Neuron (in vitro differentiated cells): ENCODE measurements around the gene ROR1.

ENCODE experiments used
- H2AFZ ChIP-seq: one replicate; pipeline ENCODE4 v1.6.1; 2013; ENCODE audit warnings: low read depth, mild to moderate bottlenecking, inconsistent platforms, low read length, moderate library complexity
- H3K27me3 ChIP-seq: one replicate; pipeline ENCODE4 v1.6.1; 2013; ENCODE audit warnings: low read length; ENCODE audit not compliant: insufficient read depth
- H3K36me3 ChIP-seq: one replicate; pipeline ENCODE4 v1.6.1; 2013; ENCODE audit warnings: low read length; ENCODE audit not compliant: insufficient read depth
- H3K4me1 ChIP-seq: one replicate; pipeline ENCODE4 v1.6.1; 2013; ENCODE audit warnings: low read length; ENCODE audit not compliant: insufficient read depth
- H3K4me3 ChIP-seq: 2 replicates; pipeline ENCODE4 v1.5.1; 2013; ENCODE audit warnings: mild to moderate bottlenecking, low read length, moderate library complexity
- H3K9me3 ChIP-seq: one replicate; pipeline ENCODE4 v1.6.1; 2013; ENCODE audit warnings: low read length

ROR1 gene

GRCh38 chr1:64047549-64047996 lies 273.8 kb downstream of the ROR1 start:
- no peaks in the 10 kb centered on the region for H3K27me3 ChIP-seq
- no peaks in the 10 kb centered on the region for H3K36me3 ChIP-seq
- peaks cover 5% of the 10 kb centered on the region for H3K4me1 ChIP-seq
- no peak overlapping the region for H3K4me3 ChIP-seq
- H3K9me3 ChIP-seq: no peaks in the 10 kb centered on the region
- no peak overlapping the region for H2AFZ ChIP-seq

DNA sequence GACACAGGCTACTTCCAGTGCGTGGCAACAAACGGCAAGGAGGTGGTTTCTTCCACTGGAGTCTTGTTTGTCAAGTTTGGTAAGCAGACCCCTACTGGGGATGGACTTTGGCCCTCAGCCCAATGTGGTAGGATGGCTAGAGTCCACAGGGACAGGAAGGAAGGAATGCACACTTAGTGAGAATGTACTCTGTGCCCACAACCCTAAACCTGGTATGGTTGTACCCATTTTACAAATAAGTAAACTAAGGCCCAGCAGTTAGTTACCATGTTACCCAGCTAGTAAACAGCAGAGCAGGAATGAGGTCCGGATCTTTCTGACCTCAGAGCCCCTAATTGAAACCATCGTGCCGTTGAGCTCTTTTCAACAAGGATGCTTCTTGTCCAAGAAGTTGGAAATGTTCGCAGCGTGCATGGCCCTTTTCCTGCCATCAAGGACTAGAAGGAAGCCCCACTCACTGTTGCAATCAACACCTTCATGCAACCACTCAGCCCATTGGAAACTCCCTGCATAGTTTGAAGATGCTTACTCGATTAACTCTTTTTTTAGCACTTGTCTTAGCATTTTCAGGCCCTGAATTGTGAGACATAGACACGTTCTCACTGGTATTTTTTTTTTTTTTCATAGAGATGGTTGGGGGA lies 276.2 kb downstream of the ROR1 start:
- H3K4me1 ChIP-seq: no peaks in the 10 kb centered on the region
- H3K9me3 ChIP-seq: no peaks in the 10 kb centered on the region
- H3K27me3 ChIP-seq: no peaks in the 10 kb centered on the region
- H2AFZ ChIP-seq: no peak overlapping the region
- no peaks in the 10 kb centered on the region for H3K36me3 ChIP-seq
- H3K4me3 ChIP-seq: no peak overlapping the region

DNA sequence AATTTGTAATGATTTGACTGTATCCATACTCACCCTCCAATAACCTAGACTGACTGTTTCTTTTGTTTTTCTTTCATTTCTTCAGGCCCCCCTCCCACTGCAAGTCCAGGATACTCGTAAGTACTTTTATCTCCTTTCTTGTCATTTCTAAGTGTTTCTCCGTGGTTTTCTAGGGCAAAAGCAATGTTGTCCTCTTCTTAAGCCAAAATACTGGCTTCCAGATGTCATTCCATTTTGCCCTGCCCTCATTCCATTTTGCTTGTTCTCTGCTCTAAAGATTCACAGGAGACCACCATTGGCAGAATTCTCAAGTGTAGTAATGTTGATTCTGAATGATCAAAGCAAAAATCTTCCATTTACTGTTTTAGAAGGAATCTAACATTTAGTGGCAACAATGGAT lies 276.8 kb downstream of the ROR1 start:
- Histone ChIP-seq H3K36me3 (no peaks in the 10 kb centered on the region), H3K27me3 (no peaks in the 10 kb centered on the region), H2AFZ (no peak overlapping the region), H3K4me1 (no peaks in the 10 kb centered on the region), H3K9me3 (no peaks in the 10 kb centered on the region), H3K4me3 (no peak overlapping the region)

DNA sequence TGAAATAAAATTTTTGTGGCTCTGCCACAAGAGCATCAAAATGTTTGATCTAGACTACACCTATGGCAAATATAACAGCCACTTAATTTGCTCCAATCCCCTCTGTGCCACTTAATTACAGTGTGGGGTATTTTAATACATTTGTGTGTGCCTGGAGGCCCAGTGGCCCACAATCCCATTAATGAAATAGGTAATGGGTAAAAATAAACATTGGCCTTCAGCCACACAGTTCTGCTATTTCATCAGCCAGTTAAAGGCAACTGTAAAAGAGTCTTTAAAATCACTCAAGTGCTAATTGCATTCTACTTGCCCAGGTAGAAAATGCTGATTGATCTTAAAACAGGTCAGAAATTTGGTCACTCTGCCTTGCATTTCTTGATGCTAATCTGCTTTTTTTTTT lies 278.0 kb downstream of the ROR1 start:
- Histone ChIP-seq H3K36me3 (no peaks in the 10 kb centered on the region), H2AFZ (no peak overlapping the region), H3K9me3 (no peaks in the 10 kb centered on the region), H3K4me3 (no peak overlapping the region), H3K27me3 (no peaks in the 10 kb centered on the region), H3K4me1 (no peaks in the 10 kb centered on the region)

DNA sequence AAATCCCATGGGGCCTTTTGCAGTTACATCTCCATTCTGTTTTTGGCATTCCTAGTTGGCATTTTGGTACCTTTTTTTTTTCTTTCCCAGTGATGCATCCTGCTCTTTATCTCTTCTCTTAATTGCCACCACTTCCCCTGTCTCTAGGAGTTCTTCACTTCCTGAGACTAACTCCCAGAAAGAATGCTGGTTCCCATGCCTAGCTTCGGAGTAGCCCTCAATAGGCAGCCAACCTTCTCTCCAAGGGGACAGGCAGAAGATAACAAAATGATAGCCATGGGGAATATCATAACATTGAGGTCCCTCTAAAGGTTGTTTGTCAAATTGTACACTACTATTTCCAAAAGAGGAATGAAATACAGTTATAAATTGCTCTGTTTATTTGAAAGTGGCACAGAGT lies 279.0 kb downstream of the ROR1 start:
- H3K36me3 ChIP-seq: no peaks in the 10 kb centered on the region
- no peaks in the 10 kb centered on the region for H3K4me1 ChIP-seq
- H3K9me3 ChIP-seq: no peaks in the 10 kb centered on the region

DNA sequence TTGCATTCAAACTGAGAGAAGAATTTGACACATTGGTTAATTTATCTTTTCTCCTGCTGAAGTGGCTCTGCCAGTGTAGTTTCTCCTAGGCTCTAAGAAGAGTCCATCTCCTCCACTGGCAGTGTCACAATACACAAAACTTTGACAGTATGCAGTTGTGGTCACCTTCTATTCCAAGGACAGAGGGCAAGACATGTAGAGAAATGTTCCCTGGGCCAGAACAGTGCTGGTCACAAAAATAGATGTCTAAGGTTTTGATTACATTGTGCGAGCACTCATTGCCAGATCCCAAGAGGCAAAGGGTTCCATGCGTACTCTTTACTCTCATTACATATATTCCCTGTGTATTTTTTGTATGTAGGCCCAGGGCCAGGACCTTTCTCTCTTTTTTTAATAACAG lies 281.5 kb downstream of the ROR1 start:
- Histone ChIP-seq H3K4me3 (no peak overlapping the region), H3K4me1 (no peaks in the 10 kb centered on the region), H2AFZ (no peak overlapping the region), H3K9me3 (no peaks in the 10 kb centered on the region), H3K27me3 (no peaks in the 10 kb centered on the region), H3K36me3 (no peaks in the 10 kb centered on the region)

More for the DNA sequence above, 279.0 kb downstream of the ROR1 start:
- H2AFZ ChIP-seq: no peak overlapping the region
- H3K27me3 ChIP-seq: no peaks in the 10 kb centered on the region
- no peak overlapping the region for H3K4me3 ChIP-seq

DNA sequence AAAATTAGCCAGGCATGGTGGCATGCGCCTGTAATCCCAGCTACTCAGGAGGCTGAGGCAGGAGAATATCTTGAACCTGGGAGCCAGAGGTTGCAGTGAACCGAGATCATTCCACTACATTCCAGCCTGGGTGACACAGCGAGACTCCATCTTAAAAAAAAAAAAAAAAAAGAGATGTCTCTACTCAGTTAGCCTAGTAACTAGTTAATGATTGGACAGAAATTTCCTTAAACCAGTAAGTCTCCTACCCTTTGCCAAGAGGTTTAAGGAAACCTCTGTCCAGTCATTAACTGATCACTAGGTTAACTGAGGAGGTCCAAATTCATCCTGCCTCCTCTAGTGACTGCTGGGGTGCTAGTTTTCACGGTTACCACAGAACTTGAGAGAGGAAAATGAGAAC lies 285.7 kb downstream of the ROR1 start:
- no peaks in the 10 kb centered on the region for H3K9me3 ChIP-seq
- H3K36me3 ChIP-seq: no peaks in the 10 kb centered on the region
- no peaks in the 10 kb centered on the region for H3K27me3 ChIP-seq
- H3K4me3 ChIP-seq: no peak overlapping the region
- no peak overlapping the region for H2AFZ ChIP-seq
- no peaks in the 10 kb centered on the region for H3K4me1 ChIP-seq

GRCh38 chr1:64060611-64061302 lies 286.9 kb downstream of the ROR1 start:
- no peaks in the 10 kb centered on the region for H3K9me3 ChIP-seq
- H3K4me3 ChIP-seq: no peak overlapping the region
- H3K27me3 ChIP-seq: no peaks in the 10 kb centered on the region
- H2AFZ ChIP-seq: no peak overlapping the region
- H3K36me3 ChIP-seq: no peaks in the 10 kb centered on the region
- no peaks in the 10 kb centered on the region for H3K4me1 ChIP-seq

GRCh38 chr1:64061430-64062104 lies 287.8 kb downstream of the ROR1 start:
- no peaks in the 10 kb centered on the region for H3K27me3 ChIP-seq
- no peak overlapping the region for H3K4me3 ChIP-seq
- no peaks in the 10 kb centered on the region for H3K9me3 ChIP-seq
- H3K36me3 ChIP-seq: no peaks in the 10 kb centered on the region
- no peaks in the 10 kb centered on the region for H3K4me1 ChIP-seq
- no peak overlapping the region for H2AFZ ChIP-seq

- Histone ChIP-seq H3K4me3 (no peak overlapping the region), H3K27me3 (no peaks in the 10 kb centered on the region), H2AFZ (no peak overlapping the region), H3K9me3 (no peaks in the 10 kb centered on the region), H3K36me3 (no peaks in the 10 kb centered on the region), H3K4me1 (no peaks in the 10 kb centered on the region)
These were observed 288.7 kb downstream of the ROR1 start for GRCh38 chr1:64062529-64062928.

DNA sequence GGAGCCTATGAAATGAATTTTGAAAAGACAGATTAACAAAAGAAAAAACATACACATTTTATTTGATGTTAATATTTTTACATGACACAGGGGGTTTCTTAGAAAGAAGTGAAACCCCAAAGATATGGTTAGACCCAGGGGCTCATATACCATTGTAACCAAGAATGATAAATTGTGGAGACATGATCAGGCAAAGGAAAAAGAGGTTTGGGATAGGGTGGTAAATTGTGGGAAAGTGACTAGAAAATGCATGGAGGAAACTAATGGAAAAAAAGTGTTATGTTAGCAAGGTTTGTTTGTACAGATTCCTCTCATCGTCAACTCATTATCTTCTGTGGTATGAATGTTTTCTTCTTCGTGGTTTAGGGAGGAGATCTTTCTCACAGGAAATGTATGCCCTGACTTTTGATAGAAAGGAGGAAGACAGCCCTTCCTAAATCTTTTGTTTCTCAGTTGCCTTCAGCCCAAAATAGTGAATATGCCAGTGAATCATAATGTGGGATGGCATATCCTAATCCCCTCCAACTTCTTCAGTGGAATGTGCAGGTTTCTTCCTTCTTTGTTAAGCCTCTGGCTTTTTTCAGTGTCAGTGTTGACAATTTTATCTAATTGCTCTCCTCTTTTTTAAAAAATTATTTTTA lies 289.2 kb downstream of the ROR1 start:
- Histone ChIP-seq H3K9me3 (no peaks in the 10 kb centered on the region), H3K27me3 (no peaks in the 10 kb centered on the region), H3K36me3 (no peaks in the 10 kb centered on the region), H3K4me3 (no peak overlapping the region), H3K4me1 (no peaks in the 10 kb centered on the region), H2AFZ (no peak overlapping the region)

GRCh38 chr1:64065571-64065970 lies 291.8 kb downstream of the ROR1 start:
- H3K4me3 ChIP-seq: no peak overlapping the region
- H3K9me3 ChIP-seq: no peaks in the 10 kb centered on the region

More at GRCh38 chr1:64065571-64065970, 291.8 kb downstream of the ROR1 start:
- Histone ChIP-seq H2AFZ (no peak overlapping the region), H3K27me3 (no peaks in the 10 kb centered on the region), H3K36me3 (no peaks in the 10 kb centered on the region), H3K4me1 (peaks cover 11% of the 10 kb centered on the region)
